NCI-H1048 (cell line): ENCODE results near the gene FADS1.

Source experiments
- DNase-seq: peaks from one replicate; lab custom pipeline; 2025; lab: John Stamatoyannopoulos, UW

The FADS1 gene

DNA sequence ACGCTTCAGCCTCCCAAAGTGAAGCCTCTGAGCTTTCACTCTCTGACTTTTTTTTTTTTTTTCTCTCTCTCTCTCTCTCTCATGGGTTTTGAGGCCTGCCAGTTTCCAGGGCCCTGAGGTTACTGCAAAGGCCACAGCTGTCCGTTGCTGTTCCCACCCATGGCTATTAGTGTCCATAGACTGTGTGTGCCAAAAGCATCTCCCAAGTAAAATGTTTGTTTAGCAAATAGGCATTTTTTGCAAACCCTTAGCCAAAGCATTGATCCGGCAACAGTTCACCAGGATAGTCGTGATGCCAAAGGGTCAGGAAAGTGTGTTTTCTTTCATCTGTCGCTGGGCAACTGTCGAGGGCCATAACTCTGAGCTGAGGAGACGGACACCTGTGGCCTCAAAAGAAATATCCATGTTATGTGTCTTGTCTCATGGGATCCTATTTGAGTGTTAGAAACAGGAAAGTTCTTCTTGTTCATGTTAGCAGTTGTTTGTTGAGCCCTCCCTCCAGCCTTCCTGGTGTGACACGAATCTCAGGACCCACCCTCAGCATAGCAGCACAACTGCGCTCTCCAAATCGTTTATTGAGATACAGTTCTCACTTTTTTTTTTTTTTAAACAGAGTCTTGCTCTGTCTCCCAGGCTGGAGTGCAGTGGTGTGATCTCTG lies 29.7 kb upstream of the FADS1 start:
- no peak for DNase-seq

DNA sequence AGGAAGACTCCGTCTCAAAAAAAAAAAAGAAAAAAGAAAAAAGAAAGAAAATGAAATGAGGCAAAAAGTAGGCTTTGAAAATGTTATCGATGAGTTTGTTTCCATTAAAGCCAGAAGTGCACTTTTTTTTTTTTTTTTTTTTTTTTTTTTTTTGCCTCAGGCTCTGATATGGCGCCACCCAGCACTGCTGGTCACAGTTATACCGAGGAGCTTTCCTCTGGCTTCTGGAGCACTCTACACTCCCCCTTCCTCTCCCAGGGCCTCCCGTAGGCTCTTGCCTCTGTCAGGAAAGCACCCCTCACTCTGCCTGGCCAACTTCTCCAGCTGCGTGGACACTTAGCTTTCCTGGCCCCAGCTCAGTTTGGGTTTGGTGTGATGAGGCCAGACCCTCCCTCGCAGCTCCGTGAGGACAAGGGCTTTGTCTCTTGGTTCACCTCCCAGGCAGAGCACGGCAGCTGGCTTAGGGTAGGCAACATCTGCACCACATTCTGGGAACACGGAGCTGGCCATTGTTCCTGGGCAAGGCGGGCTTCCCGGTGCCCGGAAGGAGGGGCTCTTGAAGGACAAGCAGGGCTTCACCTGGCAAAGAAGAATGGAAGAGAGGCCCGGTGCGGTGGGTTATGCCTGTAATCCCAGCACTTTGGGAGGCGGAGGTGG lies 28.2 kb upstream of the FADS1 start:
- no peak for DNase-seq

DNA sequence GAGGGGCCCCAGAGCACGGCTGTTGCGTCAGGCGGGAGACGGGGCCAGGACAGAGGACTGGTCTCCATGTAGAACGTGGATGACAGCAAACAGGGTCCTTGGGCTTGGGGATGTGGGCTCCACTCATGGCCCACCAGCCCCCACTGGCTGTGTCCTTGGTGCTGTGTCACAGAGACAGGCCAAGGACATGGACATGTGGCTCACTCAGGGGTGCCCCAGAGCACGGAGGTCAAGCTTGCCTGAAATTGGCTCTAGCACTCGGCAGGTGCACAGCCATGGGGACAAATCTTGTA lies 25.7 kb upstream of the FADS1 start:
- DNase-seq, result no peak

DNA sequence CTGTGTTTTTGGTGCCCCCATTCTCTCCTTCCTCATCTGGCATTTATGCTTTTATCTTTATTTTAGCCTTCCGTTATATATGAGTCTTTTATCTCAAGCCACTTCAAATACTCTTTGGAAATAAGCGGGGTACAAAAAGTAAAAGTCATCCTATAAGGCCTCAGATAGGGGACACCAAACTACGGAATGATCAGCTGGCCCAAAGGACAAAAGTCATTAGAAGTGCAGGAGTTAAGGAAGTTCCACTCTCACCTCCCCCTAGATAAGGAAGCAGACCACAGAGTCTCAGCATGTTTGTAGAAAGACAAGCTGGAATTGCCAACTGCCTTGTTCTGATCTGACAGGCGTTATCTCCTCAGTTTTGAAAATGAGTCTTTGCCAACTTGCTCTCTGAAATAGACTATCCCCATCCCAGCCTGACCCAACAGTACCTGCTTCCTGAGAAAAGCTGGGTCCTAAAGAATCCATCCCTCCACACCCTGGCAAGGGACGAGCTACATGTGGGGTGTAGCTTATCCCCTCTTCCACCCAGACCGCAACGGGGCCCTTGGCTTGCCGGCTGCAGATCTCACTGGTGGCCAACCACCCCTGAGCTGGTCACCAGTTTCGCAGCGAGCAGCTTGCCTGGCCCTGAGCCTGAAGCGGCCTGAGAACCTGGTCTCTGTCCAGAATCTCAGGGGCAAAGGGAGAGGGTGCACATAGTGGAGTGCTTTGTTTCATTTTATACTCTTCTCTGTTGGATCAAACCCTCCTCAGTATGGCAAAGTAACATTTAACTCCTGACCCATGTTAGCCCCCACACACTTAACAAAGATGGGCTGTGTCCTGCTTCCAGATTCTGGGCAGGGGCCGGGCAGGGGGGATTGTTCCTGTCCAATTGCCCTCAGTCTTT lies 25.1 kb upstream of the FADS1 start:
- DNase-seq, result no peak

DNA sequence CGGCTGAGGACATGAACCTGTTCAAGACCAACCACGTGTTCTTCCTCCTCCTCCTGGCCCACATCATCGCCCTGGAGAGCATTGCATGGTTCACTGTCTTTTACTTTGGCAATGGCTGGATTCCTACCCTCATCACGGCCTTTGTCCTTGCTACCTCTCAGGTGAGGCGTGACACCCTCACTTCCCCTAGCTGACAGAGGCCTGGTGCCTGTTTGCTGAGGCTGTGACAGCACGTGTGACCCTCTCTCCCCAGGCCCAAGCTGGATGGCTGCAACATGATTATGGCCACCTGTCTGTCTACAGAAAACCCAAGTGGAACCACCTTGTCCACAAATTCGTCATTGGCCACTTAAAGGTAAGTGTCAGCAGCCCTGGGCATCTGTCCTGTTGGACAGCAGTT lies 23.6 kb upstream of the FADS1 start:
- DNase-seq, result no peak

DNA sequence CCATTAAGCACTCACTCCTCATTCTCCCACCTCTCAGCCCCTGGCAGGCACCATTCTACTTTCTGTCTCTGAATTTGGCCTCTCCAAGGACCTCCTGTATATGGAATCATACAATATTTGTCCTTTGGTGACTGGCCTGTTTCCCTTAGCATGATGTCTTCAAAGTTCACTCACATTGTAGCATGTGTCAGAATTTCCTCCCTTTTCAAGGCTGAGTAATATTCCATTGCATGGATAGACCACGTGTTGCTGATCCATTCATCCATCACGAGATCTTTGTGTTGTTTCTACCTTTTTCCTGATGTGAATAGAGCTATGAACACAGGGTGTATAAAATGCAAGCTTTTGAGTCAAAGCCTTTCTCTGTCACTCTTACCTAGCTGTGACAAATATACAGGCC lies 22.9 kb upstream of the FADS1 start:
- no peak for DNase-seq

DNA sequence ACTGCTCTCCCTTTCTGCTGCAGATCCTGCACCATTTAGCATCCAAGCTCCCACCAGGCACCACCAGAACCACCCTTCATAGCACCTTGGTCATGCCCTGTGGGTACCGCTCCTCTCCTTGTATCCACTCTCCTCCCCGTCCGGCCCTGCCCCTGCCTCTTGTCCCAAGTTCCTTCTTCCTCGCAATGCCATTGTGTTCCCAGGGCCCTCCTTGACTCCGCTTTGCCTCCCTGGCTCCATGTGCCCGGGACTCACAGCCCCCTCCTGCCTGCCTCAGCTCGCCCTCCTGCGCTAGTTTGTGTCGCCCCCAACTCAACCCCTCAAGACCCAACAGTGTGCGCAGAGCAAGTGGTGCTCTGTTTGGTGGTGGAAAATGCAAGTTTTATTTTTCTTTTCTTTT lies 22.1 kb upstream of the FADS1 start:
- DNase-seq, result no peak

DNA sequence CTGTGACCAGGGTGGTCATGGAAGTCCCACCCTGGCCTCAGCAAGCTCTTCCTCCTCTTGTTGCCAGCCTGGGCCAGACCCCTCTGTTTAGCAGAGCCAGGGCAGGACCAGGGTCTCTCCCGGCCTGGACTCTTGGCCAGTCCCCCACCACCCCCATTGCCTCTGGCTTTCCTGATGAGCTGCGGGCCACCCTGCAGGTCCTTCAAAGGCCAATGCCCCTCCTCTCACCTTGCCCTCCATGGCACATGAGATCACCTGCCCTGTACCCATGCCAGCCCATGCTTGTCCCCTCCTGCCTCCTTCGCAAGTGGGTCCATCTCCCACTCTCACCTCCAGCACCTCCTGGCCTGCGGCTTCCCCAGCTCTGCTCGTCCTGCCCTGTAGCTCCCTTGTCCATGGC lies 21.7 kb upstream of the FADS1 start:
- DNase-seq, result no peak

DNA sequence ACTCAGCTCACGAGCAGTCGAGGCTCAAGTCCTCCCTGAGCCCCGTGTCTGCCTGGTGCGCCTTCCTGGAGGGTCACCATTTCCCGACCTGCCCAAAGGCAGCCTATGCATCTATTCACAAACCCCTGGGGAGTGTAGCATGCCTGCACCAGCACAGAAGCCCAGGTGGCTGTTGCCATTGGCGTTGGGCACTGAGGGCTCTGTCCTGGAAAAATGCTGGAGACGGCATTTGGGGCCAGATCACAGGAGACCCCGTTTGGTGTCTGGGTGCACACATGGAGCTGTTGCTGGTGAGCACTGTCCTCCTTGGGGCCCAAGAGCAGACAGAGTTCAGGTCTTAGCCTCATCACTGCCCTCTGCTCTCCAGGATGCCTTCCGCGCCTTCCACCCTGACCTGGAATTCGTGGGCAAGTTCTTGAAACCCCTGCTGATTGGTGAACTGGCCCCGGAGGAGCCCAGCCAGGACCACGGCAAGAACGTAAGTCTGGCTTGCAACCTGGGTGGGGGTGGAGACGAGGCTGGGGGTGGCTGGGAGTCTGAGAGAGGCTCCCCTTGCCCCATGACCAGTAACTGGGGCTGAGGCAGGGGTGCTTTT lies 20.7 kb upstream of the FADS1 start:
- no peak for DNase-seq

DNA sequence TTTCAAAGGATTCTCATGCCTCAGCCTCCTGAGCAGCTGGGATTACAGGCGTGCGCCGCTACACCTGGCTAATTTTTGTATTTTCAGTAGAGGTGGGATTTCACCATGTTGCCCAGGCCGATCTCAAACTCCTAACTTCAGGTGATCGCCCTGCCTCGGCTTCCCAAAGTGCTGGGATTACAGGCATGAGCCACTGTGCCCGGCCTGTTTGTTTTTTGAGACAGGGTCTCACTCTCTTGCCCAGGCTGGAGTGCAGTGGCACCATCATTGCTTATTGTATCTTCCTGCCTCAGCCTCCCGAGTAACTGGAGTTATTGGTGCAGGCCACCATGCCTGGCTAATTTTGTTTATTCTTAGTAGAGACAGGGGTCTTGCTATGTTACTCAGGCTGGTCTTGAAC lies 19.4 kb upstream of the FADS1 start:
- no peak for DNase-seq

DNA sequence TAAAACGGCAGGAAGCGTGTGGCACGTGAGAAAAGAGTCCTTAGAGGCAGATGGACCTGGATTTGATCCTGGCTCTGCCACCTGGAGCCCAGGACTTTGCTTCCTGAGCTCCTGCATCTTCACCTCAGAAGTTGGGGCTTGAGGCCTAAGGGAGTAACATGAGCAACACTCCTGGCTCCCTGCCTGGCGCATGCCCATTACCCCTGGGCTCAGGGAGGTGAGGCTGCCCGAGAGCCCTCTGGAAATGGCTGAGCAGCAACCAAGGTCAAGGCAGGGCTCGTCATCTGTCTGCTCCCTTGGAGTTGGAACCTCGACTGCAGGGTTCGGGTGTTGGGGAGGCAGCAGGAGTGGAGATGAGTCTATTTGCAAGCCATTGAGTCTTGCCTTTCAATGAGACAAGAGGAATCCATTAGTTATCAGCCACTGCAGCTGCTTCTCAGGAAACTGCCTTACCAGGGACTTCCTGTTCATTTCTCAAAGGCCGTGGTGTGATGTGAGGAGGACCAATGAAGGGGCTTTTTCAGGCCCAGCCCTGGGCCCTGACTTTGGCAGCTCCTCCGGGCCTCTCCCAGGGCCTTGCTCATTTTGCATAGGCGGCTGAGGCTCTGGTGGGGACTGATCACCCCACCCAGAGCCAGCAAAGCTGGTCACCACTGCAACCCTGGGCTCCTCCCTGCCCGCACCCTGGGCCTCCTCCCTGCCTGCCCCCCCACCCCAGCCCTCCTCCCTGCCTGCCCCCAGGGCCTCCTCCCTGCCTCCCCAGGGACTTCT lies 17.7 kb upstream of the FADS1 start:
- DNase-seq, result no peak

DNA sequence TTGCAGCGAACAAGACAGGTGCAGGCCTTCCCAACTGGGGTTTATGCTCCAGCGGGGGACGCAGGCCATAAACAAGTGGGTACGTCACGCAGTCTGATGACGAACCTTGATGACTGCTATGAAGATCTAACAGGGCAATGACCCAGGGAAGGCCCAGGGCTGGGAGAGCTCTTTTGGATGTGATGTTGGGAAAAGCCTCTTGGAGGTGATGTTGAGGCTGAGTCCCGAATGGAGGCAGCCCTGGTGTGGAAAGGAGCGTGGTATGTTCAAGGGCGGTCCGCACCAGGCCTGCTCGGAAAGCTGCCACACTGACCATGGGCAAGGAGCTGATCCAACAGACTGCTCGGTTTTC lies 17.1 kb upstream of the FADS1 start:
- no peak for DNase-seq

DNA sequence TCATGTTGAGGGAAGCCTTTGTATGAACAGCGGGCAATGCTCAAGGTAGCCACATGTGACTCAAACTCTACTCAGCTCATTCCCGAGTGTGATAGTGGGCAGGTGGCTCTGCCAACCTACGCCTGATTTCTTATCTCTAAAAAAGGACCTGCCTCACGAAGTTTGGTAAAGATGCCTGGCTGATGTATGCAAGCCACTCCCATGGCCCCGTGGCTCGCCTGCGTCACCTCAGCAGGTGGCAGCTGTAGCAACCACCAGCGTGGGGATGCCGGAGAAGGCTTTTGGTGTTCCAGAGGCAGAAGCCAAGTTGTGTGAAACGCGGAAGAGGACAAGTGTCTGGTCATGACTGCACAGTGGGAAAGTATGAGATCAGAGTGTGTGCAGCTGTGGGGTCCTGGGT lies 16.7 kb upstream of the FADS1 start:
- no peak for DNase-seq

DNA sequence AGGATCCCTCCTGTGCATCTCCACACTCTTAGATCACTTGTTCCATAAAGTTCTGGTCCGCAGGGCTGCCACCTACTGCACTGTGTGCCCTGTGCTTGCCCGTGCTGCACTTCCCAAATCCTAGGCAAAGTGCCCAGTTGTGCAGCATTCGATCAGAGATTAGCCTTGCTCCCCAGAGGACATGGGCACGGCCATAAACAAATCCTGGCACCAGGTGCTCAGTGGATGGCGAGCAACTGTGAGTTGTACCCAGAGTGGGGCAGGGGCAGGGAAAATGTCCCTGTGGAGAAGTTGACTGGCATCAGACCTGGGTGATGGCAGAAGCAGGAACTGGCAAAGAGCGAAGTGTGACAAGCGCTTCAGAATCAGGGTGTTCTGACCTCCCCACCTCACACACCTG lies 16.0 kb upstream of the FADS1 start:
- DNase-seq, result no peak

DNA sequence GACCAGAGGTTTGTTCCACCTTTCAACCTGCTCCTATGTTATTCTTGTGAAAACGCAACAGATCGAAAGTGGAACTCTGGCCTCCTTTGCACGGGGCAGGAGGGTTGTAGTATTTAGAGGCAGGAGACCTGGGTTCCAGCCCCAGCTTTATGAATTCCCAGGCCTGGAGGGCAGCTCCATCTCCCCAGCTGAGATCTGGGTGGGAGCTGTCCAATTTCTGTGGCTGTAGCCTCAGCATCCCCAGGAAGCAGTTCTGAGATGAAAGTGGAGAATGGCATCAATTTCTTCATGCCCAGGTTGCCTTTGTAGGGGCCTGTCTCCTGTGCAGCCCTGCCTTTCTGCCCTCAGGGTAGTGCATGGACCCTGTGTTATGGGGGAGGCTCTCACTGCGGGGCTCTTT lies 15.4 kb upstream of the FADS1 start:
- no peak for DNase-seq

DNA sequence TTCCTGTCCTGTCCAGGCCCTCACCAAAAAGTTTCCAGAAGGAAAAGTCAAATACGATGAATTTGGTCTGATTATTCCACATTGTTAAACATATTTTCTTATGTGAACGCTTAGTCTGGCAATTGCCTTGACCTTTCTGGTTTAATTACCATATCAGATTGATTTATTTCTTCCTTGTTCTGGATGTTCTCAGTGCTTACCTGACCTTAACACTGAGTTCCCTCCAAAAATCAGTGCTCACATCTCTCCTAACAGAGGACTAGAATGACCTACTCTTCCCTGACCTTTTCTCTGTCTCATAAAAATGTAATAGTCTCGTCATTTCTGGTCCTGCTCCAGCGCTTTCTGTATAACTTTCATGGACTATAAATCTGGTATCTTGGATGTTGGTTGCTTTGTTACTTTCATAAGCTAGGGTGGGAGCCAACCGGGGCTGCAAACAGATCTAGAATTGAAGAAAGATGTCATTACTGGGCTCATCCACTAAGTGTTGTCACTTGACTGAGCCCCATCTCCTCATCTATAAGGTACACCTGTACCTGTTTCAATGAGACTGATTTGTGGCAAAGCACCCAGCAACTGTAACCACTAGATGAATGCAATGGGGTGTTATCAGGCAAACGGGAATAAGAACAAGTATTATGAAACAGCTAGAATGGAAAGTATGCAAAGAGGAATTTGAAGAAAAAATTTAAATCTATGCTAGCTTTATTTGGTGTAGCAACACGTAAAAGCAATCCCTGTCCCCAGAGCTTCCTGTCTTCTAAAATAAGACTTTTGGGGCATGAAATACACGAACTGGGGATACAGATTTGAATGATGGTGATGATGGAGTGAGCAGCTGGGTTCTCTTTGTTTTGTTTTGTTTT lies 13.7 kb upstream of the FADS1 start:
- no peak for DNase-seq

DNA sequence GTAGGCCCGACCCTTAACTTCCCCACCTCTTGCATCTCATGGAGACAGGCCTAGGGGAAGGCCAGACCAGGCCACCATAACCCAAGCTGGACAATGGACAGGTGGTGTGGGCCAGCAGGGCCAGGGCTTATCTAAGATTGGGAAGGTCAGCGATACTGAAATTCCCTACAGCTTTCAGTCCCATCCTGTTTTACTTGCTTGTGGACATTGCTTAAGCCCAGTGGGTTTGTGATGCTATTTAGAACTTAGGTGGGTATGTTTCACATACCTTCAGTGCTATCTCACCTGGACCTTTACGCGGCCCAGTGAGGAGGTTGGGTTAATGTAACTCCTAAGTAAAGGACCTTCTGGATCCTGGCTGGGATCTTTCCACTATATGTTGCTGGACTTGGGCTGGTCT lies 13.0 kb upstream of the FADS1 start:
- DNase-seq, result no peak

DNA sequence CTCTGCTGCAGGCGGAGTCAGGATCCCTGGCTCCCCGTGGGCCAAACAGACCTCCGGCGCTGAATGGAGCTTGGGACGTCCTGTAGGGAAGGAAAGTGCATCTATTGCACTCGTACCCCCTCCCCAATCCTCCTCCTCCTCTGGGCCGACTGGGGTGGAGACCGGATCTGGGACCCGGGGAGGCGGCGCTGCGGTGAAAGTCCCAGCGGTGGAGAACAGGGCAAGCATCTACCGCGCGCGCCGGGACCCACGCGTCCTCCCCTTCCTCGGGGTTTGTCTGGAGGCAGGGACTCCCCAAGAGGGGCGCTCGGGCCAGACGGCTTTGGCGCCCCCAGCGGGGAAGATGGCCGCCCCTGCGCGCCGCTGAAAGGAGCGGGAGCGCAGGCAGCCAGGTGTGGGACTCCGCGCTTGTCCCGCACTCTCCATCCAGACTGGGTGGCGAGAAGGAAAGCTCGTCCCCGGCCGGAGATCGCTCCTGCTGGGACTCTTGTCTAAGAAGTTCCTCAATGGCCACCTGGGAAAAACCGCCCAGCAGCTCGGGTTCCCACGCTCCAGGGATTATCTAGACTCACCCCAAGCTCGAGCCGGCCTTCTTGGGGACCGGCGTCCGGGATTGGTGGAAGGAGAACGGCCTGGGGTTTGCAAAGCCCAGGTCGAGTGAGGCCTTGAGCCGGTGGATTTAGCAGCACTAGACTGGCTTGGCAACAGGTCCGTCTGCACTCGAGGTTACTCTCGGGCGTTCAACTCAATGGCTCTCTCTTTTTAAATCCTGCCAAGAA lies 12.0 kb upstream of the FADS1 start:
- no peak for DNase-seq

DNA sequence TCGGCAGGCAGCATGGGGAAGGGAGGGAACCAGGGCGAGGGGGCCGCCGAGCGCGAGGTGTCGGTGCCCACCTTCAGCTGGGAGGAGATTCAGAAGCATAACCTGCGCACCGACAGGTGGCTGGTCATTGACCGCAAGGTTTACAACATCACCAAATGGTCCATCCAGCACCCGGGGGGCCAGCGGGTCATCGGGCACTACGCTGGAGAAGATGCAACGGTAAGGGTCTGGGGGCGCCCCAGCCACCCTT lies 11.5 kb upstream of the FADS1 start:
- no peak for DNase-seq

DNA sequence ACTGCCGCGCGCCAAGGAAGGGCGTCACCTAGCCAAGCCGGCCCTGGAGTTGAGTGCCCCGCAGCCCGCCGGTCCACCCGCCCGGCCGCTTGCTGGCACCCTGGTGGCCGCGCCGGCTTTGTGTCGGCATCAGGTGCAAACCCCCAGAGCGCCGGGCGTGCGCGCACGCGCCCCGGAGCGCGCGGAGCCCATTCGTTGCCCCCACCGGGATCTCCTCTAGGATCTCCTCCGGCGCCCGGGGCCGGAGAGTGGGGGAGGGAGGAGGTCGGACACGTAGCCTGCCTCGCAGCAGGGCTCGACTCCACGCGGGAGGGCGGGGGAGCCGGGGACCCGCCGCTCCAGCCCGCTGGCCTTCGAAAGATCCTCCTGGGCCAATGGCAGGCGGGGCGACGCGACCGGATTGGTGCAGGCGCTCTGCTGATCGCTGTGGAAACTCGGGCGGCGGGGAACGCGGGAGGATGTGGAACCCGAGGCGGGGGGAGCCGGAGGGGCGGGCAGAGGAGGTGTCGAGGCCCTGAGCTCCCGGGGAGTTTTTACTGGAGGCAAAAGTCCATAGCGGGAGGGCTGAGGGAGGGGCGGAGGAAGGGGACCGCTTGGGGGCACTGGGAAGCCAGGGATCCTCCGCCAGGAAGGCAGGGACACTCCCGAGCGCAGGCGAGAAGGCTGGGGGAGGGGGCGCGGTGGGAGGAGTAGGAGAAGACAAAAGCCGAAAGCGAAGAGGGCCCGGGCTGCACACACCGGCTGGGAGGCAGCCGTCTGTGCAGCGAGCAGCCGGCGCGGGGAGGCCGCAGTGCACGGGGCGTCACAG lies 11.0 kb upstream of the FADS1 start, which contains the start of gene FADS2:
TSS of gene FADS2 (plus strand) at position 730 of the 808 bp plus-strand sequence. CDS start 91 bp downstream, outside the sequence.
- DNase-seq, result peak; percentile 78
